ENCODE results near the gene ACTA1.

ACTA1 gene

GRCh38 chr1:229457436-229457835, 23.5 kb upstream of the ACTA1 start:
- no peaks in the 10 kb centered on the region for H3K4me1 ChIP-seq (ENCODE audit: insufficient read depth, low read length)
- ATAC-seq (ENCODE audit: insufficient read depth, low read depth) (no peak), DNase-seq (no peak)
- H3K79me2 ChIP-seq (ENCODE audit: insufficient read depth, low read length) = no peaks in the 10 kb centered on the region
- no peaks in the 10 kb centered on the region for H3K27me3 ChIP-seq (ENCODE audit: insufficient read depth, low read length, poor library complexity)
- no peak overlapping the region for H3K9ac ChIP-seq (ENCODE audit: low read depth, low read length)
- H4K20me1 ChIP-seq (ENCODE audit: insufficient read depth, low read length) = no peaks in the 10 kb centered on the region
- H3K36me3 ChIP-seq (ENCODE audit: insufficient read depth, low read length) = peaks cover 84% of the 10 kb centered on the region
- no peaks in the 10 kb centered on the region for H3K9me3 ChIP-seq (ENCODE audit: insufficient read depth, low read length, severe bottlenecking)
- H3K4me2 ChIP-seq (ENCODE audit: insufficient read depth, low read length) = no peak overlapping the region
- H2AFZ ChIP-seq (ENCODE audit: low read depth, low read length) = no peak overlapping the region
- TF ChIP-seq CTCF (IDR thresholded peaks at IDR 0.05; ENCODE audit: borderline replicate concordance, extremely low read depth, low read length, poor library complexity, severe bottlenecking) (no peak), EZH2 (IDR thresholded peaks at IDR 0.05; ENCODE audit: borderline replicate concordance, low read depth, low read length, severe bottlenecking) (no peak)
- H3K4me3 ChIP-seq (ENCODE audit: low read depth in 1 of 2, low read length in 2 of 2) = no peak overlapping the region
- H3K27ac ChIP-seq (ENCODE audit: low read length) = no peak overlapping the region

DNA sequence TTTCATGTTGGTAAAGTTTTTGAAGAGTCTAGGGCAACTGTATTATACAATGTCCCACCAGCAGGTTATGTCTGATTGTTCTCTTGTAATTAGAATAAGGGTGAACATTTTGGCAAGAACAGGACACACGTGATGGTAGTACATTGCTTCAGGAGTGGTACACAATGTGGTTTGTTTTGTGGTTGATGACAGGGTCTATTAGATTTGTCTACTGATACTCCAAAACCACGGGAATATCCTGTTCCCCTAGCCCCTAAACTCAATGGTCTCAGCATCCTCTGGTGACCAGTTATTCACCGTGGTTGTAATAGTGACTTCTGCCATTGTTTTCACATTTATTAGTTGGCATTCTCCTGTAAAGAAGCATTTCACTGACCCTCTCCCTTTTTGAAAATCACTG, 22.1 kb upstream of the ACTA1 start:
- Histone ChIP-seq H3K4me2 (ENCODE audit: insufficient read depth, low read length) (no peak overlapping the region), H3K4me3 (ENCODE audit: low read depth in 1 of 2, low read length in 2 of 2) (no peak overlapping the region), H4K20me1 (ENCODE audit: insufficient read depth, low read length) (no peaks in the 10 kb centered on the region), H3K9me3 (ENCODE audit: insufficient read depth, low read length, severe bottlenecking) (no peaks in the 10 kb centered on the region), H3K79me2 (ENCODE audit: insufficient read depth, low read length) (no peaks in the 10 kb centered on the region), H3K4me1 (ENCODE audit: insufficient read depth, low read length) (no peaks in the 10 kb centered on the region), H3K9ac (ENCODE audit: low read depth, low read length) (no peak overlapping the region), H3K36me3 (ENCODE audit: insufficient read depth, low read length) (peaks cover 83% of the 10 kb centered on the region), H3K27me3 (ENCODE audit: insufficient read depth, low read length, poor library complexity) (no peaks in the 10 kb centered on the region), H3K27ac (ENCODE audit: low read length) (no peak overlapping the region), H2AFZ (ENCODE audit: low read depth, low read length) (no peak overlapping the region)
- no peak for DNase-seq
- no peak for TF ChIP-seq CTCF (IDR thresholded peaks at IDR 0.05; ENCODE audit: borderline replicate concordance, extremely low read depth, low read length, poor library complexity, severe bottlenecking)
- no peak for TF ChIP-seq EZH2 (IDR thresholded peaks at IDR 0.05; ENCODE audit: borderline replicate concordance, low read depth, low read length, severe bottlenecking)
- ATAC-seq (ENCODE audit: insufficient read depth, low read depth) = peak; percentile 35; the same call in 2 of the 3 replicates

DNA sequence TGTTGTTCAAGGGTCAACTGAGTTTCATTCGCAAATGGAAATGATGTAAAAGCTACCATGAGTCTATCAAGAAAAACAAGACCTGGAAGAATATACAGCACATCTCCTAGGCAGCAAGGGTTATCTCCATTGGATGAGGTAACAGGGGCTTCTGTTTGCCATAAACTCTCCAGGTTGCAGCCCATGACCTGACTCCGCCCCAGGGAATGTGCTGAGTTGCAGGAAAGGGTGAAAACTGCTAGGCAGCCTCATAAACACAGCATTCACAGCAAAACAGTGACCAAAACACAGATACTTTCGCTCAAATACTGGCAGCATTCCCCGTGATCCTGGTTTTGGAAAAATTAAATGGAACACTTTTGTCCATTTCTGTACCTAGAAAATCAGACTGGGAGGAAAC, 20.2 kb upstream of the ACTA1 start:
- no peaks in the 10 kb centered on the region for H3K9me3 ChIP-seq (ENCODE audit: insufficient read depth, low read length, severe bottlenecking)
- no peaks in the 10 kb centered on the region for H4K20me1 ChIP-seq (ENCODE audit: insufficient read depth, low read length)
- no peak overlapping the region for H3K4me2 ChIP-seq (ENCODE audit: insufficient read depth, low read length)
- ATAC-seq (ENCODE audit: insufficient read depth, low read depth) (no peak), DNase-seq (no peak)
- H3K27me3 ChIP-seq (ENCODE audit: insufficient read depth, low read length, poor library complexity) = no peaks in the 10 kb centered on the region
- H3K27ac ChIP-seq (ENCODE audit: low read length) = no peak overlapping the region
- peaks cover 74% of the 10 kb centered on the region for H3K36me3 ChIP-seq (ENCODE audit: insufficient read depth, low read length)
- TF ChIP-seq EZH2 (IDR thresholded peaks at IDR 0.05; ENCODE audit: borderline replicate concordance, low read depth, low read length, severe bottlenecking) (no peak), CTCF (IDR thresholded peaks at IDR 0.05; ENCODE audit: borderline replicate concordance, extremely low read depth, low read length, poor library complexity, severe bottlenecking) (no peak)
- H2AFZ ChIP-seq (ENCODE audit: low read depth, low read length) = no peak overlapping the region
- H3K4me3 ChIP-seq (ENCODE audit: low read depth in 1 of 2, low read length in 2 of 2) = no peak overlapping the region
- no peaks in the 10 kb centered on the region for H3K79me2 ChIP-seq (ENCODE audit: insufficient read depth, low read length)
- H3K4me1 ChIP-seq (ENCODE audit: insufficient read depth, low read length) = no peaks in the 10 kb centered on the region
- no peak overlapping the region for H3K9ac ChIP-seq (ENCODE audit: low read depth, low read length)

Data from DND-41 (cell line).